Measurements from ENCODE around the gene CEP128.

CEP128 gene

GRCh38 chr14:80577599-80577998 is 363.9 kb downstream of the CEP128 start:
- no peak for DNase-seq (ENCODE audit: extremely low spot score)
- ChIA-PET CTCF (no interaction called here), POLR2A (no interaction called here)
- no peak for TF ChIP-seq L3MBTL2 (conservative IDR thresholded peaks at IDR 0.05)
- no peak for TF ChIP-seq ZNF384 (IDR thresholded peaks at IDR 0.05)
- TF ChIP-seq ELF4 (IDR thresholded peaks at IDR 0.05) = no peak
- no peak for TF ChIP-seq BHLHE40 (IDR thresholded peaks at IDR 0.05; ENCODE audit: borderline replicate concordance)
- TF ChIP-seq SUZ12 (IDR thresholded peaks at IDR 0.05) = no peak
- no peak for TF ChIP-seq SP1 (IDR thresholded peaks at IDR 0.05)
- TF ChIP-seq LEF1 (IDR thresholded peaks at IDR 0.05; ENCODE audit: borderline replicate concordance) = no peak
- TF ChIP-seq FOXM1 (IDR thresholded peaks at IDR 0.05; ENCODE audit: borderline replicate concordance) = no peak
- no peak for TF ChIP-seq NFRKB (IDR thresholded peaks at IDR 0.05)
- TF ChIP-seq CTBP1 (IDR thresholded peaks at IDR 0.05; ENCODE audit: borderline replicate concordance) = no peak
- TF ChIP-seq ARNT (IDR thresholded peaks at IDR 0.05) = no peak
- no peak for TF ChIP-seq TARDBP (IDR thresholded peaks at IDR 0.05)
- no peak for TF ChIP-seq PKNOX1 (IDR thresholded peaks at IDR 0.05)
- TF ChIP-seq FOXK2 (IDR thresholded peaks at IDR 0.05) = no peak
- no peak for TF ChIP-seq FOXA1 (IDR thresholded peaks at IDR 0.05)
- TF ChIP-seq HDGF (IDR thresholded peaks at IDR 0.05; ENCODE audit: borderline replicate concordance) = no peak

GRCh38 chr14:80576401-80576800 is 365.1 kb downstream of the CEP128 start:
- ChIA-PET CTCF (interaction anchor here (1.5 kb wide), 1 partner anchor 10 kb away, joined by 3 read pairs; no protein-coding TSS in a partner anchor), POLR2A (no interaction called here)
- no peak for DNase-seq (ENCODE audit: extremely low spot score)
- TF ChIP-seq SUZ12 (IDR thresholded peaks at IDR 0.05) = no peak
- TF ChIP-seq BHLHE40 (IDR thresholded peaks at IDR 0.05; ENCODE audit: borderline replicate concordance) = no peak
- TF ChIP-seq L3MBTL2 (conservative IDR thresholded peaks at IDR 0.05) = no peak
- TF ChIP-seq PKNOX1 (IDR thresholded peaks at IDR 0.05) = no peak
- no peak for TF ChIP-seq SP1 (IDR thresholded peaks at IDR 0.05)
- TF ChIP-seq FOXK2 (IDR thresholded peaks at IDR 0.05) = no peak
- TF ChIP-seq CTBP1 (IDR thresholded peaks at IDR 0.05; ENCODE audit: borderline replicate concordance) = no peak
- TF ChIP-seq ARNT (IDR thresholded peaks at IDR 0.05) = no peak

GRCh38 chr14:80575763-80576162 is 365.8 kb downstream of the CEP128 start:
- ChIA-PET CTCF (interaction anchor here (1.5 kb wide), 1 partner anchor 11 kb away, joined by 3 read pairs; no protein-coding TSS in a partner anchor), POLR2A (no interaction called here)
- DNase-seq (ENCODE audit: extremely low spot score) = no peak
- TF ChIP-seq NFRKB (IDR thresholded peaks at IDR 0.05) (no peak), PKNOX1 (IDR thresholded peaks at IDR 0.05) (no peak), L3MBTL2 (conservative IDR thresholded peaks at IDR 0.05) (no peak), SUZ12 (IDR thresholded peaks at IDR 0.05) (no peak), CTBP1 (IDR thresholded peaks at IDR 0.05; ENCODE audit: borderline replicate concordance) (no peak), ARNT (IDR thresholded peaks at IDR 0.05) (no peak), ELF4 (IDR thresholded peaks at IDR 0.05) (no peak), HDGF (IDR thresholded peaks at IDR 0.05; ENCODE audit: borderline replicate concordance) (no peak), SP1 (IDR thresholded peaks at IDR 0.05) (no peak), LEF1 (IDR thresholded peaks at IDR 0.05; ENCODE audit: borderline replicate concordance) (no peak), BHLHE40 (IDR thresholded peaks at IDR 0.05; ENCODE audit: borderline replicate concordance) (no peak), TARDBP (IDR thresholded peaks at IDR 0.05) (no peak), ZNF384 (IDR thresholded peaks at IDR 0.05) (no peak), FOXA1 (IDR thresholded peaks at IDR 0.05) (no peak)

- no peak for DNase-seq (ENCODE audit: extremely low spot score)
- ChIA-PET POLR2A (no interaction called here), CTCF (interaction anchor here (0.7 kb wide), 1 partner anchor 174 kb away, joined by 4 read pairs; no protein-coding TSS in a partner anchor)
- TF ChIP-seq NFRKB (IDR thresholded peaks at IDR 0.05) = no peak
- no peak for TF ChIP-seq FOXM1 (IDR thresholded peaks at IDR 0.05; ENCODE audit: borderline replicate concordance)
- no peak for TF ChIP-seq HDGF (IDR thresholded peaks at IDR 0.05; ENCODE audit: borderline replicate concordance)
- TF ChIP-seq ZNF384 (IDR thresholded peaks at IDR 0.05) = no peak
- TF ChIP-seq ARNT (IDR thresholded peaks at IDR 0.05) = no peak
- TF ChIP-seq SUZ12 (IDR thresholded peaks at IDR 0.05) = no peak
- TF ChIP-seq CTBP1 (IDR thresholded peaks at IDR 0.05; ENCODE audit: borderline replicate concordance) = no peak
- TF ChIP-seq LEF1 (IDR thresholded peaks at IDR 0.05; ENCODE audit: borderline replicate concordance) = no peak
- no peak for TF ChIP-seq L3MBTL2 (conservative IDR thresholded peaks at IDR 0.05)
- TF ChIP-seq FOXA1 (IDR thresholded peaks at IDR 0.05) = no peak
- no peak for TF ChIP-seq TARDBP (IDR thresholded peaks at IDR 0.05)
- no peak for TF ChIP-seq ELF4 (IDR thresholded peaks at IDR 0.05)
- TF ChIP-seq SP1 (IDR thresholded peaks at IDR 0.05) = no peak
- TF ChIP-seq FOXK2 (IDR thresholded peaks at IDR 0.05) = no peak
- no peak for TF ChIP-seq BHLHE40 (IDR thresholded peaks at IDR 0.05; ENCODE audit: borderline replicate concordance)
Observed at GRCh38 chr14:80572666-80573065, 368.9 kb downstream of the CEP128 start.

- CTCF ChIA-PET = no interaction called here
- DNase-seq (ENCODE audit: extremely low spot score) = no peak
- POLR2A ChIA-PET = no interaction called here
- TF ChIP-seq LEF1 (IDR thresholded peaks at IDR 0.05; ENCODE audit: borderline replicate concordance) = no peak
- TF ChIP-seq L3MBTL2 (conservative IDR thresholded peaks at IDR 0.05) = no peak
- no peak for TF ChIP-seq CTBP1 (IDR thresholded peaks at IDR 0.05; ENCODE audit: borderline replicate concordance)
- no peak for TF ChIP-seq TARDBP (IDR thresholded peaks at IDR 0.05)
- no peak for TF ChIP-seq PKNOX1 (IDR thresholded peaks at IDR 0.05)
- TF ChIP-seq ELF4 (IDR thresholded peaks at IDR 0.05) = no peak
- TF ChIP-seq BHLHE40 (IDR thresholded peaks at IDR 0.05; ENCODE audit: borderline replicate concordance) = no peak
- no peak for TF ChIP-seq FOXK2 (IDR thresholded peaks at IDR 0.05)
- TF ChIP-seq FOXA1 (IDR thresholded peaks at IDR 0.05) = no peak
- TF ChIP-seq SP1 (IDR thresholded peaks at IDR 0.05) = no peak
- TF ChIP-seq NFRKB (IDR thresholded peaks at IDR 0.05) = no peak
- TF ChIP-seq HDGF (IDR thresholded peaks at IDR 0.05; ENCODE audit: borderline replicate concordance) = no peak
- TF ChIP-seq ZNF384 (IDR thresholded peaks at IDR 0.05) = no peak
- no peak for TF ChIP-seq FOXM1 (IDR thresholded peaks at IDR 0.05; ENCODE audit: borderline replicate concordance)
- TF ChIP-seq ARNT (IDR thresholded peaks at IDR 0.05) = no peak
- no peak for TF ChIP-seq SUZ12 (IDR thresholded peaks at IDR 0.05)
Observed at GRCh38 chr14:80570930-80571298, 370.6 kb downstream of the CEP128 start.

All from HEK293T (cell line).